NCI-H526 treated with DMSO at 0.1 percent for 48 hours (cell line): ENCODE data around the gene ATG7.

Source experiments
- DNase-seq: peaks from one replicate; lab custom pipeline; 2025; lab: John Stamatoyannopoulos, UW

ATG7 gene

GRCh38 chr3:11554666-11555065 is 282.5 kb downstream of the ATG7 start:
- no peak for DNase-seq

GRCh38 chr3:11555211-11555782 is 283.1 kb downstream of the ATG7 start:
- DNase-seq = no peak

GRCh38 chr3:11555881-11556633 is 283.9 kb downstream of the ATG7 start:
- no peak for DNase-seq

GRCh38 chr3:11556851-11557644 is 284.9 kb downstream of the ATG7 start:
- DNase-seq = no peak

- DNase-seq = no peak
Measured at GRCh38 chr3:11558002-11558401, 285.8 kb downstream of the ATG7 start.

- no peak for DNase-seq
Measured at GRCh38 chr3:11558411-11558903, 286.3 kb downstream of the ATG7 start.

- DNase-seq = no peak
Measured at GRCh38 chr3:11558918-11559815, 287.0 kb downstream of the ATG7 start.

GRCh38 chr3:11559816-11560633 is 287.8 kb downstream of the ATG7 start:
- no peak for DNase-seq

GRCh38 chr3:11560746-11561145 is 288.5 kb downstream of the ATG7 start:
- no peak for DNase-seq

GRCh38 chr3:11562277-11562881 is 290.2 kb downstream of the ATG7 start:
- no peak for DNase-seq

- no peak for DNase-seq
Measured at GRCh38 chr3:11563159-11563864, 291.1 kb downstream of the ATG7 start.

- no peak for DNase-seq
Measured at GRCh38 chr3:11563865-11564185, 291.6 kb downstream of the ATG7 start.

- no peak for DNase-seq
Measured at GRCh38 chr3:11564577-11565001, 292.4 kb downstream of the ATG7 start.

GRCh38 chr3:11565072-11565471 is 292.9 kb downstream of the ATG7 start:
- no peak for DNase-seq

- DNase-seq = no peak
Measured at GRCh38 chr3:11565492-11565891, 293.3 kb downstream of the ATG7 start.

GRCh38 chr3:11565932-11566331 is 293.7 kb downstream of the ATG7 start:
- DNase-seq = no peak

- DNase-seq = no peak
Measured at GRCh38 chr3:11566478-11566877, 294.3 kb downstream of the ATG7 start.

- DNase-seq = no peak
Measured at GRCh38 chr3:11566916-11567315, 294.7 kb downstream of the ATG7 start.

GRCh38 chr3:11567516-11568467 is 295.6 kb downstream of the ATG7 start:
- DNase-seq = no peak
